Stimulated activated CD4-positive, alpha-beta T cell treated with anti-CD3 and anti-CD28 coated beads, TNF-alpha, amount 100 ng/mL, for 24 hours (primary cell): ENCODE measurements around the gene GALNT2.

Experiments
- DNase-seq, 3 experiments: peaks; one replicate each; pipeline ENCODE4 v3.0.0-alpha.2; 2020; ENCODE audit warnings: low read depth in 3 of 3

Gene GALNT2

DNA sequence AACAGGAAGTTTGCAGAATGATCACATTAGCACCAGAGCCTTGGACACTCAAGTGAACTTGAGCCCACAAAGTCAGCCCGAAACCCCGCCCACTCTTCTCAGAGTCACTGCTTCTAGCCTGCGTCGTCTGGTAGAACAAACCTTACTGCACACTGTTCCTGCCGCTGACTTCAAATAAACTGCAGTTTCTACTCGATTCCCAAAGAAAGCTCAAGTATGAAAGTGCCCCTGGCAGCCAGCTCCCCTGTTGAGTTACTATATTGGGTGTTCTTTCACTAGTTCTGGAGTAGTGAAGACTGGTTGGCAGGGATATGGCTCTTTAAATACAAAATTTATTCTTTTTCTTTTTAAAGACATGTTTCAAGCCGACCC, 164.7 kb downstream of the GALNT2 start:
- DNase-seq, result no peak

GRCh38 chr1:230232371-230232771, 165.3 kb downstream of the GALNT2 start:
- DNase-seq, result no peak

DNA sequence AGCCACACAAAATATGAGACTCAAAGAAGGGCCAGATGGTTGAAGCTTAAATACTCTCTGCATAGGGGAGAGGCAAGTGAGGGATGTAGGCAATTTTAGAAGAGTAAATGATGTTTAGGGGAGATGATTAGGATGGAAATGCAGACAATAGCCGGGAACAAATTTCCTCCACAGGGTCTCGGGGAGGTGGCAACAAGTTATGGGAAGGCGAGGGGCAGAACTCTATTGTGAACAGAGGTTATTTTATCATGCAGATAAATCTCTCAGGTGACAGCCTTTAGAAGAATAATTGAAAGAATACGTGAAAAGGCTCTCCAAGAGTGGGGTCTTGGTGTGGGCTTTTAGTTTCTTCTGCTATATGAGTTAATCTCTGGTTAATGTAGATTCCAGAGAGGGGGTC, 166.7 kb downstream of the GALNT2 start:
- DNase-seq, result no peak

- no peak for DNase-seq
Observed at GRCh38 chr1:230235876-230236275, 168.8 kb downstream of the GALNT2 start.

DNA sequence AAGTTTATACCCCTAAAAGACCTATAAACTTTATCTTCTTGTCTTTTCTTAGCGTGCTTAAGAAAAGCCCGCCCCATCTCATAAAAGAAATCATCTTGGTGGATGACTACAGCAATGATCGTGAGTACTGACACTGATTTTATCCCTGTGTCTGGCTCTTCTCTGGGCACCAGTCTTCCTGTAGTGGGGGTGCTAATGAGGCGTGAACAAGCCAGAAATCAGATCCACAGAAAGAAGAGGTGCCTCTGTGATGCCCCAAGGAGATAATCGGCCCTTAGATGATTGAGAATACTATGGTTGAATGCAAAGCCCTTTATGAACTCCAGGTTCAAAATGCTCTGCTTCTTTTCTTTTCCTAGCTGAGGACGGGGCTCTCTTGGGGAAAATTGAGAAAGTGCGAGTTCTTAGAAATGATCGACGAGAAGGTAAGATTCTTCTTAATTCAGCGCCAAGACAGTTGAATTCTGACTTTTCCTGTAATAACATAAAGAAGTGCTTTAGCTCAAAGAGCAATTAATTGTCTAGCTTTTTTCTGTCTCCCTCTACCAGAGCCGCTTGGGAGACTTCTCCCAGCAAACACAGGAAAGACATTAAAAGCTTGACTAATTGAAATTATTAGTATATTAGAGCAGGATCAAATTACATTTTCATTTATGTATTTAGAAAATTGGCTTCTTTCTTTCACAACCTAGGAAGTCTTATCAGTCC, 169.4 kb downstream of the GALNT2 start:
- no peak for DNase-seq

GRCh38 chr1:230237009-230237370, 170.0 kb downstream of the GALNT2 start:
- DNase-seq, result no peak

DNA sequence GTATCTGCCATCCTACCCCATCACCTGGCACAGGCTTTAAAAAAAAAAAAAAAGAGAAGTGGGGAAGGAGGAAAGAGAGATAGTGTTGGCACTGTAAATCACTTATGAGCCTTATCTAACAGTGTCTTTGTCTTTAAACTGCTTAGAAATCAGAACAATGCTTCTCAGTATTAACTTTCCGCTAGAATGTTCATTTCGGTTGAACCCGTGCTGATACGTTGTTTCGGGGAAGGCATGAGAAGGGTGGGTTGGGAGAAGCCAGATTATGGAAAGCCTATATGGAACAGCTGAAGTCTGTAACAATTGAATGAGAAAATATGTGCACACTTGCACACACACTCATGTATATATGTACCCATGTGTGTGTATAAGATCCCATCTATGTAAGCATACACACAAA, 170.8 kb downstream of the GALNT2 start:
- DNase-seq, result no peak

GRCh38 chr1:230240446-230241086, 173.5 kb downstream of the GALNT2 start:
- DNase-seq, result no peak

DNA sequence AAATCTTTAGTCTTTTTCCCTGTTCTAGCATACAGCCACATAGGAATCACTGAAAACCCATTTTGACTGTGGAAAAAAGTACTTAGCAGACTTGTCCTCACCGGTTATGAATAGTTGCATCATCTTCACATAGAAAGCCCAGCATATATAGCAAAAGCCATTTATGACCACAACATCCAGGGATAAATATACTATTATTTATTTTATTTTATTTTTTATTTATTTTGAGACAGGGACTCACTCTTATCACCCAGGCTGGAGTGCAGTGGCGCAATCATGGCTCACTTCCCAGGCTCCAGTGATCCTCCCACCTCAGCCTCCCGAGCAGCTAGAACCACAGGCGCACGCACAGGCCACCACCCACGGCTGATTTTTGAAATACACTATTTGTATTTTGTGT, 175.3 kb downstream of the GALNT2 start:
- no peak for DNase-seq

GRCh38 chr1:230243146-230243545, 176.1 kb downstream of the GALNT2 start:
- DNase-seq, result no peak

DNA sequence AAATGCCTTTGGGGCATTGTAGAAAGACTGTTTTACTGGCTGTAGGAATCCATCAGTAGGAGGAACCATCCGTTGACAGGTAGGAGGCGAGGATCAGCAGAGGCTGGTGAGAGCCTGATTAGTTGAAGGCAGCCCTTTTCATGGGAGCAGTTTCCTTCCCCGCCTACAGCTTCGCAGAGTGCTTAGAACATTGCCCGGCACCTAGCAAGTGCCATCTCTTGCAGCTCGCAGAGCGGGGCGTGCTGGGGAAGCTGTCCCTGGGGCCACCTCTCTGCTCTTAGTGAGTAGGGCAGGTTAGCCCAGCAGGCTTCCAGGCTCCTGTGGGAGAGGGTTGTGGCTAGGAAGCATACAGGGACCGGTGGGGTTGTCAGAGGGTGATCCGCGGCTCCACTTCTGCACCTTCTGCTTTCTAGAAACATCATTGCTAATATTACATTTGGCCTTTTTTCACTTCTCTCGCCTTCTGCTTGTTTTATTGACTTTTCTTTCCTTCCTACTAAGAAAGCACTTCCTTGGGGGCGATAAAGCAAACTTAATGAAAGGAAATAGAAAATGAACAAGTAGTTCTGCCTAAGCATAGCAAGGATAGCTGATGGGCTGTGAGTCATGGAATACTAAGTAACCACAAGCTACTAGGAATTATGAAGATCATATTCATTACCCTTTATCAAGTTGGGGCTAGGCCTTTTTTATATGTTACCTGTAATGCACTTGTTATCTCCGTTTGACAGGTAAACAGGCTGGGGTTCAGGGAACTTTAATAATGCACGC, 176.7 kb downstream of the GALNT2 start:
- DNase-seq, result no peak

DNA sequence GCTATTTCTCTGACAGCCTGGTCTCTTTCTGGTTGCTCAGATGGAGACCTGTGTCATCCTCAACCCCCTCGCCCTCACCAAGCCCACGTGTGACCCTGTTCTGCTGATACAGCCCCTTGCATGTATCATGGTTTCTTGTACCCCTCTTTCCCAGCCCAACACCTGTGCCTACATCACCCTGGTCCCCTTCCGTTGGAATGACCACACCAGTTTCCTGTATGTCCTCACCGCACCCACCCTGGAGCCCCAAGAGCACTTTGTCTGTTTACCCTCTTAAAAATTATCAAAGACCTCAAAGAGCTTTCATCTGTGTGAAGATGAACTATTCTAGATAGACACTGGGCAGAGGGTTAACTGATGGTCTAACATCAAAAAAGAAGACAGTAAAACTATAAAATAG, 179.5 kb downstream of the GALNT2 start:
- DNase-seq, result no peak

GRCh38 chr1:230248016-230248888, 181.2 kb downstream of the GALNT2 start:
- DNase-seq, result no peak

GRCh38 chr1:230248889-230249270, 181.8 kb downstream of the GALNT2 start:
- DNase-seq, result no peak

- DNase-seq, result no peak
Observed at GRCh38 chr1:230249695-230250480, 182.8 kb downstream of the GALNT2 start.

- no peak for DNase-seq
Observed at GRCh38 chr1:230250666-230251065, 183.6 kb downstream of the GALNT2 start.

- no peak for DNase-seq
Observed at GRCh38 chr1:230251644-230252191, 184.7 kb downstream of the GALNT2 start.

DNA sequence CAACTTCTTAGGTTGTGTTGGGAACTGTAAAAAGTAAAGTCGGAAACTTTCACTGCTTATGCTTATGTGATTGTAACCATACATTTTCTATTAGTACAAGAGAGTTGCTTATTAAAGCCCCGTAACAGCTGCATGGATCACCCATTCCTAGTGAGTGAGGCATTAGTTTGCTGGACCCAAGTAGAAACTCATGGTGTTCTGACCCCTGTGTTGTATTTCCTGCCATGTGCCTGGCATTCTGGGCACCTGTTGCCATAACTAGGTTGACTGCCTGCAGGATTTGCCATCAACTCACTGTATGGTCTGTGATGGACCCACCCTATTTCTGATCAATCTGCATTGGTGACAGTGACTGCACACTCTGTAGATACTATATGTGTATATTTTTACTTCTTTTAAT, 186.1 kb downstream of the GALNT2 start:
- no peak for DNase-seq

DNA sequence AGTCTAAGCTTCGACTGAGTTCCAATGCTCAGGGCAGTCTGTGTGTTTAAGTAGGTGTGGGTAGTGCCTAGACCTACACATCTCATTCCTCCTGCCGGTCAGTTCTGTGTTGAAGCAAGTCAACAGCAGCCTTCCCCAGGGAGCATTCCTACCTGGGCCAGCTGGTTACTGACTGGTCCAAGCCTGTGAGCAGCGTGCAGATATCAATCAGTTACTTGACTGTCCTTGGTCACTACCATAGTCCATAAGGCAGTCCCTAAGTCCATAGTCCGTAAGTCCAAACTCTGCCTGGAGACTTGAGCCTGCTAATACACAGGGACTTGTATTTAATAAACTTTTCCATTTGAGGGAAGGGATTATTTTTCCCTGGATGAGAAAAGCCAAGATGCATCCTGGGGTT, 187.2 kb downstream of the GALNT2 start:
- DNase-seq, result no peak

DNA sequence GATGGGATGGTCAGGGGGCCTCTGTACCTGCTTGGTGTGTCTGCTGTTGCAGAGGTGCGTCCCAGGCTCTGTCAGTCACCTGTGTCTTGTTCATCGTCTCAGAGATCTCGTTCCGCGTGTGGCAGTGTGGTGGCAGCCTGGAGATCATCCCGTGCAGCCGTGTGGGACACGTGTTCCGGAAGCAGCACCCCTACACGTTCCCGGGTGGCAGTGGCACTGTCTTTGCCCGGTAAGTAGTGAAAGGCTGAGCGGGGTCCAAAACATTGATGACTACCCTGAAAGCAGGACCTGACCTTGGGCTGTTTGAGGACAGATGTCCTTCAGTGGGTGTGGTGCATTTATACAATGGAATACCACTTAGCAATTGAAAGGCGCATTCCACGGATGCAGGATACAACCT, 188.1 kb downstream of the GALNT2 start:
- no peak for DNase-seq

DNA sequence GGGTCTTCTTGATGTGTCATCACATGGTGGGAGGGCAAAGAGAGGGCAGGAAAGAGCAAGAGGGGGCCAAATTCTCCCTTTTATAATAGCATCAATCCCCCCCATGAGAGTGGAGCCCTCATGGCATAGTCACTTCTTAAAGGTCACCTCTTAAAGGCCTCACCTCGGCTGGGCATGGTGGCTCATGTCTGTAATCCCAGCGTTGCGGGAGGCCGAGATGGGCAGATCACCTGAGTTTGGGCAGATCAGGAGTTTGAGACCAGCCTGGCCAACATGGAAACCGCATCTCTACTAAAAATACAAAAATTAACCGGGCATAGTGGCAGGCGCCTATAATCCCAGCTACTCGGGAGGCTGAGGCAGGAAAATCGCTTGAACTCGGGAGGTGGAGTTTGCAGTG, 189.0 kb downstream of the GALNT2 start:
- DNase-seq, result no peak
